ENCODE data around the gene ZNF580.

Gene ZNF580

DNA sequence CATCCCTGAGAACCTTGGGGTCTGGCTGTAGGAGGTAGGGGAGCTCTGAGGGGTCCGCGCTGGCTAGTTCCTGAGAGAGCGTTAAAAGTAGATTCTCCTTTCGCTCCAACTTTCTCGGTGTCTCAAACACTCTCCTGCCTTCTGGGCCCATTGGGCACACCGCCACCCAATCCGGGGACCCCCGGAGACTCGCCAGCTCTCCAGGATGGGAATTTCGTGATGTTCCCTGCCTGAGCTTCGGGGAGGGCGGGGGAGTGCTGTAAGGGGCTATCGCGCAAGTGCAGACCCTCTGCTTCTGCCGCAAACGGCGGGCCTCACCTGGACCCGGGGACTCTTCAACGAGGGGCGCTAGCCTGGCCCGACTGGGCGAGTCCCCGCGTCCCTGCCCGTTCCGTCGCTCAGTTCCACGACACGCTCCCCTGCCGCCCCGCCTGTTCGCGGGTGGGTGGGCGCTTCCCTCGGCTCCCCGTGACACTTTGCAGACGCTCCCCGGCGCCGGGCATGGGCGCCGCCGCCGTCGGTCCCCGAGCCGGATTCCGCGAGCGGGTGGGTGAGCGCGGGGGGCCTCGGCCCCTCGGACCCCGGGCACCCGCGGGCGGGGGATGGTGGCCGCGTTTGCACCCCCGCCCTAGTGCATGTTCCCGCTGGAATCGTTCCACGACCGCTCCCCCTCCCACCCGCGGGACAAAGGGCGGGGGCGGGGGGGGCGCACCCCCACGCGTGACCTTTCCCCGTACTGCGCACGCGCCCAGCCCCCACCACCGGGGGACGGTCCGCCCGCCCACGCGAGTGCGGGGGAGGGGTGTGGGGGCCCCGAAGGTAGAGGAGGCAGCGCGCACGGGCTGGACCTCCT, 7.2 kb downstream of the ZNF580 start, which contains the start of gene CCDC106:
TSS of gene CCDC106 (plus strand) at position 481 of the 853 bp plus-strand sequence. CDS start 835 bp downstream, outside the sequence.
- no peak for DNase-seq

DNA sequence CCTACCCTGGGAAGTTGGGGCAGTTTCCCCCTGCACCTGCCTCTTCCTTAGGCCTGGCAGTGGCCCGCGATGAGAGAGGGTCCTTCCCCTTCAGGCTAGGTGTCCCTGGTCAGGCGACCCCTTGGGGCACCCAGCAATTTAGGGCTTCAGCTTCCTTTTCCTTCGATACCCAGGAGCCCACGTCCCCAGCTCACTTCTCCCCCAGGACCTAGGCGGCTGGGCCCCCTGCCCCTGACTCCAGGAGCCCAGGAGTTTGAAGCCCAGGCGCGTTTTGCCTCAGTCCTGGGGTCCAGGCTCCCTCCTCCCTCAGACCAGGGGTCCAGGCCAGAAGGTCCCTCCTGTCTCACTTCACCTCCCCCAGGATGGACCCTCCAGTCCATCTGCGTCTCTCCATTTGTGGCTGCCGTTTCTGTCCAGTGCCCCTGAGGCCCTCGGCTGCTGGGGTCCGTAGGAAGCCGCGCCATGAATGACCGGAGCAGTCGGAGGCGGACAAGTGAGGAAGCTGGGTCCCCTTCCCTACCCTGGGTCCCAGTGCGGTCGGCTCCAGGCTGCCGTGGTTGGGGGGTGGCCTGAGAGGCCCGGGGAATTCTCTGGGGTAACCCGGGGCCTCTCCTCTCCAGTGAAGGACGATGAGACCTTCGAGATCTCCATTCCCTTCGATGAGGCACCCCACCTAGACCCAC, 7.9 kb downstream of the ZNF580 start:
- DNase-seq, result no peak

DNA sequence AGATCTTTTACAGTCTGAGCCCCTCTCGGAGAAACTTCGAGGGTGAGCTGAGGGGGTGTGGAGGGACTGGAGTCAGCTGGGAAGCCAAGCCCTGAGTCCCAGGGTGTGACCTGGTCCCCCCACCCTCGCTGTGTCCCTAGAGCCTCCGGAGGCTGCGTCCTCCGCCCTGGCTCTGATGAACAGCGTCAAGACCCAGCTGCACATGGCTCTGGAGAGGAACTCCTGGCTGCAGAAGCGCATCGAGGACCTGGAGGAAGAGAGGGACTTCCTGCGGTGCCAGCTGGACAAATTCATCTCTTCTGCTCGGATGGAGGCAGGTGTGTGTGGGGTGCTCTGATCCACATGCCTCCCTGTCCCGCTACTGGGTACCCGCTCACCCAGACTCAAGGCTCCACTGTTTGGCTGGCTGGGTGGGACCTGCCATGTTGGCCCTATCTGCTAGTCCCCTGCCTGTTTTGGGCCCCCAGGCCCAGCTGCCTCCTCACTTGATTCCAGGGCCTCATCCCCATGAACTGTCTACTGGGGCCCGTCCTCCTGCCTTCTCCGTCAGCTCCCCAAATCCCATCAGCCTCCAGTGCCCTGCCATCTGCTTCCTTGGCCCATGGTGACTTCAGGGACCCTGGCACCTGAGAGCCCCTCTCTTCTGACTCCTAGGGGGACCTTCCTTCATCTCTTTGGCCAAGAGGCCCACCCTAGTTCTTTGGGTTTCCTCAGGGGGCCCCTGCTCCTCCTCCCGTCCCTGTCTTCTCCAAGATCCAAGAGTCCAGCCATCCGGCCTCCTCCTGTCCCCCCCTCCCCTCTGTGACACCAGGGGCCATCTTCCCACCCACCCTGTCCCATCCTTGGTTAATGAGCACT, 8.7 kb downstream of the ZNF580 start:
- DNase-seq, result no peak

DNA sequence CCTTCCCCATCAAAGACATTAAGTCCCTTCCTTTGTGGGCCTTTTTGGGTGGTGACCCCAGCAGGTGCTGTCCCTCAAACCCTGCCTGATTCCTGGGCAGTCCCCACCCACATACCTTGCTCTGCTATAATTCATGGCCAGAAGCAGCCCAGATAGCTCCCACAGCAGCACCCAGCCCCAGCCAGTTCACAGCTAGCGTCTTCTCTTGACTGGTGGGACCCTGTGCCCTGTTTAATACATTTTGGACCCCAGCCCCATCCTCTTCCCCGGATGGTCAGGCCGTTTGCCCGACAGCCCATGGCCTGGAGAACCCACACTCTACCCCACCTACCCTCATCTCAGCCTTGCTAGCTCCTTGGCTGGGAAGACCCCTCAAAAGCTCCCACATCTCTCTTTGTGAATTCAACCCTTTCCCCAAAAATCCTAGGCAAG, 9.3 kb downstream of the ZNF580 start:
- no peak for DNase-seq

DNA sequence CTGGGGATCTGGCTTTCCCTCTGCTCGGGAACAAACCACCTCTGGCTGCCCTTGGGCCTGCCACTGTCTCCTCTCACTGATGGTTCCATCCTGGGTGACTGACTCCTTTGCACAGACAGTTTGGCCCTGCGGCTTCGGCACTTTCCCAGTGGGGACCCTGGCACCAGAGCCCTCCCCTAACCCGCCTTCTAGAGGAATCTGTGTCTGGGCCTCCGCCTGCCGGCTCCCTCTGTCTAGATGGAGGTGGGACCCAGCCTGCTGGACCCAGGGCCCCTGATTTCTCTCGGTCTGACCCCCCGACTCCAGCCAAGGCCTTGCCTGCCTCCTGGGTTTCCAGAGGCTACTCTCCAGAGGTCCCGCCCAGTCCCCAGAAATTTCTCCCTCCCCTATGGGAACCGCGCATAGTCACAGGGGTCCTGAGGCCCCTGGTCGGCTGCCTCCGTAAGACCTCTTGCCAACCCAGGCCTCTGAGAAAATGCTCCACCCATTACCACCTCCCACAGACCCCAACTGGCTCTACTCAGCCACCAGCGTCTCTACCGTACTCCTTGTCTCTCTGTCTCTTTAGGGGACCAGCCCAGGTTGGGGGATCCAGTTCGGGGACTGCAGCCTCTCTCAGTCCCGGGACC, 9.9 kb downstream of the ZNF580 start:
- no peak for DNase-seq

DNA sequence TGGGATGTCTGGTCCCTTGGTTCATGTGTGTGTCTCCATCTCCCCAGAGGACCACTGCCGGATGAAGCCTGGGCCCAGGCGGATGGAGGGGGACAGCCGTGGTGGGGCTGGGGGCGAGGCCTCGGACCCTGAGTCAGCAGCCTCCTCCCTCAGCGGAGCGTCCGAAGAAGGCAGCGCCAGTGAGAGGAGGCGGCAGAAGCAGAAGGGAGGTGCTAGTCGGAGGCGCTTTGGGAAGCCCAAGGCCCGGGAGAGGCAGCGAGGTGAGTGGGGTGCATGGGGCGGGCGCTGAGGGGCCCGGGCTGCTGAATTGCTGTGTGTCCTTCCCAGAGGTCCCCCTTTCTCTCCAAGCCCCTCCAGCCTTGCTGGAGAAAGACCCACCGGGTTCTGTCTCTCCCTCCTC, 10.4 kb downstream of the ZNF580 start:
- DNase-seq, result no peak

DNA sequence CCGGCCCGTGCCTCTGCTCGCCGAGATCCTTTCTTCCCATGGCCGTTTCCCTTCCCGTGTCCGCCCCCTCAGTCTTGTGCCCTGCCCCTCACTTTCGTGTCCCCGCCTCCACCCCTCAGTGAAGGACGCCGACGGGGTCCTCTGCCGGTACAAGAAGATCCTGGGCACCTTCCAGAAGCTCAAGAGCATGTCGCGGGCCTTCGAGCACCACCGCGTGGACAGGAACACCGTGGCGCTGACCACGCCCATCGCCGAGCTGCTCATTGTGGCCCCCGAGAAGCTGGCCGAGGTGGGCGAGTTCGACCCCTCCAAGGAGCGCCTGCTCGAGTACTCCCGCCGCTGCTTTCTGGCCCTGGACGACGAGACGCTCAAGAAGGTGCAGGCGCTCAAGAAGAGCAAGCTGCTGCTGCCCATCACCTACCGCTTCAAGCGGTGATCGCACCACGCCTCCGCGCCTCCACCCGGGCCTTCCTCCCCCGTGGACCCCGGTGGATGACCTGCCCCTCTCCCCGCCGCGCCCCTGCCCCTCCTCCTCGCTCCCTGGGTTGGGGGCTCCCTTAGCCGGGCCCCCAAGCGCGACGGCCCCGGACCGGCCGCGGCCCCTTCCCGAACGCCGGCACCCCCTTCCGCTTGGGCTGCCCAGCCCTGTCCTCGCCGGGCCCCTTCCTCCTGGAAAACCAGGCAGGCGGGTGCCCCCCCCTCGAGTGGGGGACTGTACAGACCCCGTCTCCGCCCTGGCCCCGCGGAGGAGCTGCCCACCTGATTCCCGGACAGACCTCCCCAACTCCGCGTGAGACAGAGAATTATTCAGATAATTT, 11.7 kb downstream of the ZNF580 start:
- DNase-seq, result no peak

DNA sequence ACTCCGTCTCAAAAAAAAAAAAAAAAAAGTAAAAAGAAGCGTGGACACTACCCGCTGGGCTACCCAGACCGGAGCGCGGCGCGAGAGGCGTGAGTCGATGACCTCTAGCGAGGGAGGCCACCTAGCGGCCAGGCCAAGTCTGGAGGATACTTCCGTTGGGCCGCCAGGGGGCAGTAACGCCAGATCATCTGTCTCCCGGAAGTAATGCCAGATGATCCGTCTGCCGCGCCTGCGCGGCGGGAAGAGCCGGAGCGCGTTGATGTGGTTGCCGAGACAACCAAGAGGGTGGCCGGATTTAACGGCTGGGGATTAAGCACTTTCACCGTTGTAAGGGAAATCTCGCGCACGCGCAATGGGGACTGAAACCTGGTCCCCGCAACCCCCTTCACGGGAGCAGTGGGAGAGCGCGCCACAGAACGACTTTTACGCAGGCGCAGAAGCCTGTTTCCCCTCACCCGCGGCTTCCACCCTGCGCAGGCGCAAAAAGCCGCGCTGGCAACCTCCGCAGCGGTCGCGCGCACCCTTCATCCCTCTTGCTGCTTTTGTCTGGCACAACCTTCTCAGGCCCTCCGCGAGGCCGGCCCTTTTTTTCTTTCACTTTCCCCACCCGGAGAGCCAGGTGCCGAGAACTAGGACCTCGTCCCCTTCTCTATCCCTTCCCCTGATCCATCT, 13.0 kb downstream of the ZNF580 start:
- DNase-seq, result peak; percentile 73

DNA sequence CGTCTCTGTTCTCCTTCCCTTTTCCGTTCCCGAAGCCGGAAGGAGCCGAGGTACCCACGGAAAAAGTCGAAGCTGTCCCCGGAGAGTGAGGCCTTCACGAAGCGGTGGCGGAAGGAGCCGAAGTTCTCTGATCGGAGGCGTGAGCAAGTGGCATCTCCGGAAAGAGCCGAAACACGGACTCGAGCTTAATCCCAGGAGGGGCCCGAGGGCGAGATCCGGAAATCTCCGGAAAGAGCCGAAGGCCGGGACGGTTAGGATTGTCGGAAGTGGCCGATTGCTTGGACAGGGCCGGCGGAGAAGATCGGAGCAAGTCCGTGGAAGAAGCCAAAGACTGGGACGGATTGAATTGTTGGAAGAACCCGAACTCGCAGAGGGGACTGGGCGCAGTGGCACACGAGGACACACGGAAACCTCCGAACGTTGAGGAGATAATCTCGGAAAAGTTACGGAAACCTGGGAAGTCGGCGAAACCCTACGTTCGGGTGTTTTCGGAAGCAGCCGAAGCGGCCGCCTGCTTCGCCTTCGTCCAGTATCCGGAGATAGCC, 13.6 kb downstream of the ZNF580 start:
- peak; percentile 95 for DNase-seq

DNA sequence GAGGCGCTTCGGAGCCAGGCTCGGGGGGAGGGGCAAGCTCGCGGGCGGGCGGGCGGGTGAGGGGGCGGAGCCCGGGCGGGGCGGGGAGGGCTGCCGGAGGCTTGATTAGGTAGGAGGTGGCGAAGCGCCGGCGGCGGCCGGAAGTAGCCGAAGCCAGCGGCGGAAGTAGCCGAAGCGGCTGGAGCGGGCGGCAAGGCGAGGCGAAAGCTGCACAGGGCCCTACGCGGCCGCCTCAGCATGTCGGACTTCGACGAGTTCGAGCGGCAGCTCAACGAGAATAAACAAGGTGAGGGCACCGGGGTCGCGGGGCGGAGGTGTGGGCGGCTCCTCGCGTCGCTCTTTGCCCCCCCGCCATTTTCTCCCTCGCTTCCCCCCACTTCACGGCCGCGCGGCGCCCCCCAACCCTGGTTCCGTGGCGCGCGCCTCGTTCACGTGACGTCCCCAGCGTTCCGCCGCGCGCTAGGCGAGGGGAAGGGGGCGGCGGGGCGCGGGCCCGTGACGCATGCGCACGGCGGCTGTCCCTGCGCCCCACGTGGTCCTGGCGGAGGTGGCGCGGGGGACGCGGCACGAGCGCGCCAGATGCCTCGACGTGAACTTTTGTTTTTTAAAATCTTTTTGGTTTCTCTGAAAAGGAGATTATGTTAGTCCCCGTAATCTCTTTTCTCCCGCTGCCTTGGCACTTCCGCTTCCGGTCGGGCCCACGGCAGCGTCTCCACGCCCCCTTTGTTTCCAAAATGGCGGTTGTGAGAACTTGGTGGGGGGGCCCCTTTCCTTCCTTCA, 14.3 kb downstream of the ZNF580 start, which contains the start of gene U2AF2:
TSS of gene U2AF2 (plus strand) at position 168 of the 780 bp plus-strand sequence. CDS start at position 238, 70 bp downstream.
- DNase-seq, result no peak

DNA sequence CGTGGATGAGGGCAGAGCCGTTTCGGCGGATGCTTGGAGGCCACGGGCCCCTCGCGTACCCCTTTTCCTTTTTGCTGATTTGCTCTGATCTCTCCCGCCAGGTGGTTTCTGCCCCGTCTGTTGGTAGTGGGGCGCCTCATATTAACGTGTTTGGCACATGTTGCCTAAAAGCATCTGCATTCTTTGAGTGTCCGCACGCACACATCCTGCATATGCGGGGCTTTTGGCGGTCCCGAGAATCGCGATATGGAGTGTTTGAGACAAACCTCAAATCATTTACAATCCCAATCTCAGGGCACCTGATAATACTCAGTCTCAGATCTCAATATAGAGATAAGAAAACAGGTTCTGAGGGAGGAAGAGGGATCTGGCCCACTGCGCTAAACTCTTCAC, 14.8 kb downstream of the ZNF580 start:
- no peak for DNase-seq

DNA sequence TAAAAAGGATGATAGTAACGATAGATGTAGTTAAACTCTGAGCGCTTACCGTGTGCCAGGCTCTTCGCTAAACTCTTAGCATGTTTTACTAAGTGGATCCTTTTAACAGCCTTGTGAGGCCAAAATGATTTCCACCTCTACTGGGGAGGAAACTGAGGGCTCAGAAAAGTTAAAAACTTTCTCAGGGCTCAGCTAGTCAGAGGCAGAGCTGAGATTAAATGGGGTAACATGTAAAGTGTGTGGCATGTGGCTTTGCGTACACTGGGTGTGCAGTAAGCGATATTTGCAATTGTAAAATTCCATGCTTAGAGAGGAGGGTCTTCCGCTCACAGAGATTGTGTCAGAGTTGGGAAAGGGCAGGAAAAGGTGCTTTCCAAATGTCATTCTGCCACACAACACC, 15.8 kb downstream of the ZNF580 start:
- DNase-seq, result no peak

DNA sequence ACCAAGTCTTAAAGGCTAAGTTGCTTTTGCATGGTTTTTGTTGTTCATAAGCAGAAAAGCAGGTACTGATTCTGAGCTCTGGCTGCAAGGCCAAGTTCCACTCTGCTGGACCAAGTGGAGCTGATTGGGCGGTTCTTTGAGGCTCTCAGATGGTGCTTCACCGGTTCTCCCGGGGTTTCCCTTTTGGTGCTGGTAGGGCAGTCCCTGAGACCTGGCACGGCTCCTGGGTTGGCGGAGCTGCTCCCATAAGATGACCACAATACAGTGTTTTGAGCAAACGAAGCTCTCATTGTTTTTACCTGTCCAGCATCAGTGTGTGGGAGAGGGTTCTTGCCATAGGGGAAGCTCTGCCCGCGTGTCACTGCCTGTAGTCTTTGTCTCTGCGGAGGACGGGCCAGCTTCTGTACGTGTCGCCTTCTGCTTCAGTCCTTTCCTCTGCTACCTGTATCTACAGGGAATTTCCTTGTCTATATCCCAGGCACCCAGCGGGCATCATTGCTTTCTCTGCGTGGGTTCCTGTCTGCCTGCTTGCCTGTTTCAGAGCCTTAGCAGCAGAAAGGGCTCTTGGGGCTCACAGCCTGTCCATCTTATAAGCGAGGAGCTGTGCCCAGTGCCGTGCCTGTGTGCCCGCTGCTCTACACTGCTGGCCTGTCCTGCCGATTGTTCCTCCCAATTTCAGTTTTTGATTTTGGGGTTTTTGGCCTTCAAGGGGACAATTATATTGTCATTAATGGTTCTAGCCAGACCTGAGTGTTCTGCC, 16.4 kb downstream of the ZNF580 start:
- no peak for DNase-seq

DNA sequence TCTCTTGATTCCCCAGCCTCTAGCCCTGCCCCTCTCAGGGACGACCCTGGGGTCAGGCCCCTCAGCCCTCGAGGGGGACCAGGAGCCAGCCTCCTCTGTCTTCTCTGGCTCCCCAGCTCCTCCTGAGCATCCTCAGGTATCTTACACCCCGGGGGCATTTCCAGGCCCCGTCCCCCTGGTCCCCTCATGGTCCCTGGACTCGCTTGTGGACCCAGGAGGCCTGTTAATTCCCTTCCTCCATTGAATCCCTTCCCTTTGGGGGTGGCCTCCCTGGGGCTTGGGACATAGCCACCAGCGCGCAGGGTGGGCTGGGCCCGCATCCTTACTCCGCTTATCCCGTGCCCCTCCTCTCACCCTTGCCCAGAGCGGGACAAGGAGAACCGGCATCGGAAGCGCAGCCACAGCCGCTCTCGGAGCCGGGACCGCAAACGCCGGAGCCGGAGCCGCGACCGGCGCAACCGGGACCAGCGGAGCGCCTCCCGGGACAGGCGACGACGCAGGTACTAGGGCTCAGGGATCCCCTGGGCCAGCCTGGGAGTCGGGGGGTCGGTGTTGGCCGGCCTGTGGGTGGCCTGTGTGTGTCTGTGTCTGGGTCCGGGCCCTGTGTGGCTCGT, 18.2 kb downstream of the ZNF580 start:
- DNase-seq, result no peak

DNA sequence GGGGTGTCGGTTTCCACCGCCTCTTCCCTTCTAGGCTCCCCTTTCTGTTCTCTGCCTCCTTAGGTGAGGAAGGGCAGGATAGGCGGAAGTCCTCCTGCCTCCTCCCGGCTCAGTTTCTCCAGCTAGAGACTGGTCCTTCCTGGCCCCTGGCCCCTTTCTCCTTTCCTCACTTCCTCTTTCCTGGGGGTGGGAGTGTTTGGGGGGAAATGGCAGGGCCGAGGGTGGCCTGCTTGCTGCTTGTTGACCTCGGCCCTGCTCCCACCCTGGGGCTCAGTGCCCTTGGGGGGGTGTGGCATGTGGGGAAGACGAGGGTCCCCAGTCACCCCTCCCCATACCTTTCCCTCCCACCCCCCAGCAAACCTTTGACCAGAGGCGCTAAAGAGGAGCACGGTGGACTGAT, 19.0 kb downstream of the ZNF580 start:
- no peak for DNase-seq

DNA sequence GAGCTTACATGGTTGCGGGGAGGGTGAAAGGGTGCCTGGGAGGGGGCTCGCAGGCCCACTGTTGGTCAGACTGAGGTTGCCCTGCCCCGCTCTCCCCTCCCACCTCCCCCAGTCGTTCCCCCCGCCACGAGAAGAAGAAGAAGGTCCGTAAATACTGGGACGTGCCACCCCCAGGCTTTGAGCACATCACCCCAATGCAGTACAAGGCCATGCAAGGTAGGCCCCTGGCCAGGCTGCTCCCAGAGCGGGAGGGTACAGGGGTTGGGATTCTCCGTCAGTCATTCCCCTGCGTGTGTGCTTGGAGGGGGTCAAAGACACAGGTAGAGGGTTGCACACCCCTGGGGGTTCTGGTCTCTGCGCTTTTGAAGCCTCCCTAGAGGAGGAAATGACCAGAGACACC, 19.6 kb downstream of the ZNF580 start:
- no peak for DNase-seq

DNA sequence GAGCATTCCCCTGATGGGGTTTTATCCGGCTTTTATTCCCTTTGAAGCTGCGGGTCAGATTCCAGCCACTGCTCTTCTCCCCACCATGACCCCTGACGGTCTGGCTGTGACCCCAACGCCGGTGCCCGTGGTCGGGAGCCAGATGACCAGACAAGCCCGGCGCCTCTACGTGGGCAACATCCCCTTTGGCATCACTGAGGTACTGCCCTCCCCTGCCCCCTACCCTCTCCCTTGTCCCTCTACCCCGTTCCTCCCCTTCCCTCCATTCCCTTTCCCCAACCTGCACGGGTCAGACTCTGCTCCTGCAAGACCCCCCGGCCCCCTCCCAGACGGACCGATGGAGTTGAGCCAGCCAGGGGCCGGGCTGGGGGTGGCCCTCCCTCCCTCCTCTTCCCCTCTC, 20.2 kb downstream of the ZNF580 start:
- no peak for DNase-seq

DNA sequence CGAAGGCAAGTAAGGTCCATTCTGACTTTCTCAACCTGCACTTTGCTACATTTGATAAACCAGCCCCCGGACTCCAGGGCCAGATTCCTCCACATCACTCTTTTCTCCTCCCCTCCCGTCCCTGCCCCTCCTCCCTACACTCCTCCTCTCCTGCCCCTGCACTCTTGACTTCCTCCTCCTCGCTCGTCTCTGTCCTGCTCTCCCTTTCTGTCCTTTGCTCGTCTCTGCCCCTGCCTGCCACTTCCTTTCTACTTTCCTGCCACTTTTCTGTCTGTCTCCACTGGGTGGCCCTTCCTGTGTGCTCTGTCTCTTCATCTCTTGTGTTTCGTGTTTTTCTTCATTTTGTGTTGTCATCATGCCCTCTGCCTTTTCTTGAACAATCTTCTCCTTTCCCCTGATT, 21.0 kb downstream of the ZNF580 start:
- DNase-seq, result no peak
